HG03196 (cell line): Measurements from ENCODE around the gene NEK11.

Experiments used
- ATAC-seq: cut with Tn5 transposase; IDR thresholded peaks from one replicate; pipeline ENCODE4 v1.9.1; 2021; ENCODE audit not compliant: unreplicated experiment

Gene NEK11

GRCh38 chr3:131026321-131027151, at the start of gene NEK11, which contains the start of gene ASTE1:
TSS of gene NEK11 (plus strand) at chr3:131026877. CDS start at chr3:131029709, 2,832 bp downstream.
TSS of gene ASTE1 (minus strand) at chr3:131026825. CDS start at chr3:131025306, 1,519 bp downstream.
- ATAC-seq: peak; percentile 99

- ATAC-seq: no peak
Measured at GRCh38 chr3:130979117-130979516, 47.6 kb upstream of the NEK11 start.

- no peak for ATAC-seq
Measured at GRCh38 chr3:130981469-130981868, 45.2 kb upstream of the NEK11 start.

GRCh38 chr3:130990282-130990681, 36.4 kb upstream of the NEK11 start:
- no peak for ATAC-seq

GRCh38 chr3:130991126-130991525, 35.6 kb upstream of the NEK11 start:
- ATAC-seq: no peak

GRCh38 chr3:130992344-130992743, 34.3 kb upstream of the NEK11 start:
- no peak for ATAC-seq

- no peak for ATAC-seq
Measured at GRCh38 chr3:130997289-130997688, 29.4 kb upstream of the NEK11 start.

GRCh38 chr3:131001071-131001470, 25.6 kb upstream of the NEK11 start:
- no peak for ATAC-seq

- no peak for ATAC-seq
Measured at GRCh38 chr3:131004603-131005002, 22.1 kb upstream of the NEK11 start.

GRCh38 chr3:131007256-131007655, 19.4 kb upstream of the NEK11 start:
- no peak for ATAC-seq

- ATAC-seq: no peak
Measured at GRCh38 chr3:131007782-131008181, 18.9 kb upstream of the NEK11 start.

- no peak for ATAC-seq
Measured at GRCh38 chr3:131008326-131008725, 18.4 kb upstream of the NEK11 start.

GRCh38 chr3:131009698-131010097, 17.0 kb upstream of the NEK11 start:
- no peak for ATAC-seq

- no peak for ATAC-seq
Measured at GRCh38 chr3:131018970-131019369, 7.7 kb upstream of the NEK11 start.

GRCh38 chr3:131020122-131020693, 6.5 kb upstream of the NEK11 start:
- ATAC-seq: no peak

GRCh38 chr3:131025539-131025938, 1.1 kb upstream of the NEK11 start:
- no peak for ATAC-seq

GRCh38 chr3:131028844-131029243, 2.2 kb downstream of the NEK11 start:
- ATAC-seq: no peak

GRCh38 chr3:131031660-131032059, 5.0 kb downstream of the NEK11 start:
- no peak for ATAC-seq

- ATAC-seq: no peak
Measured at GRCh38 chr3:131033480-131034080, 6.9 kb downstream of the NEK11 start.

- no peak for ATAC-seq
Measured at GRCh38 chr3:131036200-131036816, 9.6 kb downstream of the NEK11 start.

- no peak for ATAC-seq
Measured at GRCh38 chr3:131036986-131037385, 10.3 kb downstream of the NEK11 start.

GRCh38 chr3:131038326-131038725, 11.6 kb downstream of the NEK11 start:
- ATAC-seq: no peak
